Measurements from ENCODE around the gene MC1R. TPM values are rescaled to one million over a fixed set of nuclear protein-coding genes. Genes with fewer than 3 reads are reported as not detected.
A peak's percentile ranks its signal among the peaks of the same experiment; 100 is the strongest.

MC1R gene
- total RNA-seq, 1 experiment from 2014 or later = 12.2 TPM

GRCh38 chr16:89873109-89873971, 45.3 kb upstream of the MC1R start, which contains the start of gene TCF25 (continued):
- TF ChIP-seq CTCF (IDR thresholded peaks at IDR 0.05 in 2 of 3, conservative IDR thresholded peaks at IDR 0.05 in 1 of 3; ENCODE audit: borderline replicate concordance in 1 of 3, insufficient read depth in 1 of 3, low read depth in 2 of 3, low read length in 2 of 3) (no peak), ZNF274 (IDR thresholded peaks at IDR 0.05; ENCODE audit: low read depth, low read length) (no peak), POLR2A (IDR thresholded peaks at IDR 0.05; ENCODE audit: borderline replicate concordance, extremely low read depth, insufficient read depth, insufficient read length) (peak; percentile 86), TCF7L2 (IDR thresholded peaks at IDR 0.05; ENCODE audit: borderline replicate concordance, extremely low read depth, insufficient read depth, insufficient read length) (peak; percentile 45), REST (IDR thresholded peaks at IDR 0.05; ENCODE audit: low read depth) (no peak)
